ENCODE measurements around the gene CRELD2.

The CRELD2 gene

GRCh38 chr22:49889071-49889470, 29.4 kb upstream of the CRELD2 start:
- DNase-seq: no peak

- no peak for DNase-seq
Measured at GRCh38 chr22:49892226-49892899, 26.1 kb upstream of the CRELD2 start.

- no peak for DNase-seq
Measured at GRCh38 chr22:49893025-49893424, 25.4 kb upstream of the CRELD2 start.

- DNase-seq: no peak
Measured at GRCh38 chr22:49894322-49895054, 23.9 kb upstream of the CRELD2 start.

- DNase-seq: no peak
Measured at GRCh38 chr22:49896201-49896600, 22.2 kb upstream of the CRELD2 start.

GRCh38 chr22:49897015-49897684, 21.3 kb upstream of the CRELD2 start:
- DNase-seq: no peak

GRCh38 chr22:49899530-49899929, 18.9 kb upstream of the CRELD2 start:
- DNase-seq: no peak

- DNase-seq: no peak
Measured at GRCh38 chr22:49900441-49901230, 17.8 kb upstream of the CRELD2 start.

- no peak for DNase-seq
Measured at GRCh38 chr22:49901457-49901856, 17.0 kb upstream of the CRELD2 start.

GRCh38 chr22:49903322-49904039, 15.0 kb upstream of the CRELD2 start:
- no peak for DNase-seq

- DNase-seq: no peak
Measured at GRCh38 chr22:49904040-49904369, 14.4 kb upstream of the CRELD2 start.

GRCh38 chr22:49905465-49905864, 13.0 kb upstream of the CRELD2 start:
- no peak for DNase-seq

- DNase-seq: no peak
Measured at GRCh38 chr22:49906071-49906798, 12.2 kb upstream of the CRELD2 start.

- no peak for DNase-seq
Measured at GRCh38 chr22:49906799-49907290, 11.6 kb upstream of the CRELD2 start.

GRCh38 chr22:49907807-49908206, 10.6 kb upstream of the CRELD2 start:
- no peak for DNase-seq

- no peak for DNase-seq
Measured at GRCh38 chr22:49909476-49910205, 8.8 kb upstream of the CRELD2 start.

- DNase-seq: no peak
Measured at GRCh38 chr22:49910229-49911155, 7.9 kb upstream of the CRELD2 start.

- DNase-seq: no peak
Measured at GRCh38 chr22:49911881-49912625, 6.4 kb upstream of the CRELD2 start.

- no peak for DNase-seq
Measured at GRCh38 chr22:49913026-49913425, 5.4 kb upstream of the CRELD2 start.

Measured in CD4-positive, alpha-beta T cell treated with Interleukin-1 beta for 1 hour (primary cell).